HCT116 (cell line): Measurements from ENCODE around the gene EML4. TPM values are rescaled to one million over a fixed set of nuclear protein-coding genes. Genes with fewer than 3 reads are reported as not detected.

Experiments
- ATAC-seq: fragments of 200-7000 bp; cut with Tn5 transposase; 2 replicates; pipeline ENCODE4 v1.9.1; 2020; ENCODE audit warnings: mild to moderate bottlenecking, moderate library complexity
- BruUV-seq: library from RNA; stranded (reverse); fragments of 400-500 nt; replicated peaks from 2 replicates; lab custom pipeline; 2021; lab: Mats Ljungman, UMichigan
- CTCF ChIA-PET: fragments of 300-600 bp; sonication (Branson Sonifier 250); formaldehyde crosslinking; loops from one replicate; lab custom pipeline; 2021; ENCODE audit warnings: antibody characterized with exemption; lab: Charles Lee
- POLR2A ChIA-PET: fragments of 300-600, 350-600 bp; sonication (Branson Sonifier 250); formaldehyde crosslinking; loops from one replicate; lab custom pipeline; 2021; ENCODE audit warnings: antibody characterized with exemption; lab: Charles Lee
- RAD21 ChIA-PET, 2 experiments: fragments of 300-600 bp; sonication (Branson Sonifier 250); formaldehyde crosslinking; loops; one replicate each; lab custom pipeline; 2023; ENCODE audit warnings: low total read pairs in 2 of 2; ENCODE audit not compliant: uncharacterized antibody in 2 of 2, unreplicated experiment in 2 of 2, low non-redundant PET in 1 of 2; lab: Charles Lee
- DNase-seq: peaks from one replicate; pipeline ENCODE4 v3.0.0-alpha.2; 2010; ENCODE audit warnings: low read depth, low spot score
- H2AFZ ChIP-seq: fragments of 200-600 bp; shearing (Covaris generic), sonication (generic); 2 replicates; pipeline ENCODE4 v1.6.1; 2017; ENCODE audit warnings: low read depth, mixed run types, mixed read lengths, antibody characterized with exemption, low read length; ENCODE audit not compliant: poor library complexity, severe bottlenecking
- H3K27ac ChIP-seq: 2 replicates; pipeline ENCODE4 v1.5.1; 2012; ENCODE audit warnings: low read depth, low read length
- H3K27me3 ChIP-seq: fragments of 200-600 bp; sonication (generic); 2 replicates; pipeline ENCODE4 v1.6.1; 2016; ENCODE audit warnings: mixed run types, low read length, mixed read lengths; ENCODE audit not compliant: insufficient read depth
- H3K36me3 ChIP-seq, 2 experiments: fragments of 200-500 bp in 1 of 2; fragments of 200-600 bp in 1 of 2; sonication (Bioruptor generic) in 1 of 2; sonication (generic) in 1 of 2; 2 replicates each; pipeline versions ENCODE4 v1.5.1 to v1.6.1; 2014 to 2016; ENCODE audit warnings: low read length in 2 of 2, inconsistent platforms in 1 of 2, mixed read lengths in 1 of 2, mixed run types in 1 of 2; ENCODE audit not compliant: insufficient read depth in 2 of 2, control insufficient read depth in 1 of 2
- H3K4me1 ChIP-seq, 2 experiments: fragments of 200-600 bp in 1 of 2; sonication (generic) in 1 of 2; 2 replicates each; pipeline versions ENCODE4 v1.5.1 to v1.6.1; 2012 to 2017; ENCODE audit warnings: low read length in 2 of 2, inconsistent platforms in 1 of 2, mild to moderate bottlenecking in 1 of 2, mixed read lengths in 1 of 2, mixed run types in 1 of 2, moderate library complexity in 1 of 2; ENCODE audit not compliant: insufficient read depth in 2 of 2, control insufficient read depth in 1 of 2
- H3K4me2 ChIP-seq: fragments of 200-600 bp; sonication (generic); 2 replicates; pipeline ENCODE4 v1.6.1; 2017; ENCODE audit warnings: mixed run types, low read length, mixed read lengths
- H3K4me3 ChIP-seq, 2 experiments: fragments of 200-600 bp in 1 of 2; sonication (generic) in 1 of 2; replicated peaks in 1 of 2; 2 replicates each; pipeline ENCODE4 v1.5.1; 2011 to 2016; ENCODE audit warnings: low read length in 2 of 2, control low read depth in 1 of 2, low read depth in 1 of 2, mild to moderate bottlenecking in 1 of 2, mixed read lengths in 1 of 2, mixed run types in 1 of 2
- H3K79me2 ChIP-seq: fragments of 200-600 bp; sonication (generic); 2 replicates; pipeline ENCODE4 v1.6.1; 2017; ENCODE audit warnings: mild to moderate bottlenecking, mixed run types, low read length, moderate library complexity, mixed read lengths; ENCODE audit not compliant: insufficient read depth
- H3K9ac ChIP-seq: fragments of 200-600 bp; sonication (generic); 2 replicates; pipeline ENCODE4 v1.6.1; 2016; ENCODE audit warnings: low read length, mixed read lengths
- H3K9me2 ChIP-seq: fragments of 200-600 bp; sonication (generic), shearing (Covaris generic); 2 replicates; pipeline ENCODE4 v1.6.1; 2017; ENCODE audit warnings: mixed run types, mild to moderate bottlenecking, moderate library complexity; ENCODE audit not compliant: insufficient read depth
- H3K9me3 ChIP-seq, 2 experiments: fragments of 200-500 bp in 1 of 2; fragments of 200-600 bp in 1 of 2; sonication (Bioruptor generic) in 1 of 2; sonication (generic) in 1 of 2; 2 replicates each; pipeline ENCODE4 v1.6.1; 2014 to 2017; ENCODE audit warnings: low read length in 2 of 2, mixed read lengths in 2 of 2, inconsistent platforms in 1 of 2, low read depth in 1 of 2, mild to moderate bottlenecking in 1 of 2, mixed run types in 1 of 2, moderate library complexity in 1 of 2; ENCODE audit not compliant: control insufficient read depth in 1 of 2, insufficient read depth in 1 of 2
- H4K20me1 ChIP-seq: fragments of 200-600 bp; sonication (generic), shearing (Covaris generic); 2 replicates; pipeline ENCODE4 v1.6.1; 2017; ENCODE audit warnings: mixed run types, mild to moderate bottlenecking, moderate library complexity; ENCODE audit not compliant: insufficient read depth
- ATF3 ChIP-seq: IDR thresholded peaks from 2 replicates; pipeline ENCODE4 v1.6.1; 2012
- CEBPB ChIP-seq: IDR thresholded peaks from 2 replicates; pipeline ENCODE4 v1.6.1; 2012; ENCODE audit warnings: low read depth
- EGR1 ChIP-seq: IDR thresholded peaks from 2 replicates; pipeline ENCODE4 v1.6.1; 2012; ENCODE audit warnings: low read depth
- ELF1 ChIP-seq: IDR thresholded peaks from 2 replicates; pipeline ENCODE4 v1.6.1; 2012; ENCODE audit warnings: low read depth, borderline replicate concordance
- EZH2phosphoT487 ChIP-seq: fragments of 200-600 bp; IDR thresholded peaks from 2 replicates; pipeline ENCODE4 v1.6.1; 2018; ENCODE audit warnings: antibody characterized with exemption, borderline replicate concordance
- FOSL1 ChIP-seq: IDR thresholded peaks from 2 replicates; pipeline ENCODE4 v1.6.1; 2012; ENCODE audit warnings: low read depth
- JUND ChIP-seq: IDR thresholded peaks from 2 replicates; pipeline ENCODE4 v1.6.1; 2012
- MAX ChIP-seq: IDR thresholded peaks from 2 replicates; pipeline ENCODE4 v1.6.1; 2012
- POLR2A ChIP-seq: IDR thresholded peaks from 2 replicates; pipeline ENCODE4 v1.7.0; 2011; ENCODE audit warnings: borderline replicate concordance; ENCODE audit not compliant: insufficient read depth, insufficient read length; ENCODE audit errors: extremely low read depth
- POLR2AphosphoS5 ChIP-seq: IDR thresholded peaks from 2 replicates; pipeline ENCODE4 v1.6.1; 2011; ENCODE audit warnings: mild to moderate bottlenecking, low read depth, low read length, moderate library complexity
- RAD21 ChIP-seq: IDR thresholded peaks from 2 replicates; pipeline ENCODE4 v1.6.1; 2012; ENCODE audit warnings: low read depth, mild to moderate bottlenecking
- REST ChIP-seq: IDR thresholded peaks from 2 replicates; pipeline ENCODE4 v1.6.1; 2012; ENCODE audit warnings: low read depth
- SIN3A ChIP-seq: IDR thresholded peaks from 2 replicates; pipeline ENCODE4 v1.6.1; 2012; ENCODE audit warnings: low read depth
- SP1 ChIP-seq: IDR thresholded peaks from 2 replicates; pipeline ENCODE4 v1.6.1; 2012; ENCODE audit warnings: low read depth
- SRF ChIP-seq: IDR thresholded peaks from 2 replicates; pipeline ENCODE4 v1.6.1; 2012; ENCODE audit warnings: low read depth
- TCF7L2 ChIP-seq: IDR thresholded peaks from 2 replicates; pipeline ENCODE4 v1.7.0; 2011; ENCODE audit warnings: borderline replicate concordance, inconsistent platforms; ENCODE audit not compliant: insufficient read depth, insufficient read length; ENCODE audit errors: extremely low read depth
- ZBTB33 ChIP-seq: IDR thresholded peaks from 2 replicates; pipeline ENCODE4 v1.6.1; 2011; ENCODE audit warnings: mild to moderate bottlenecking, low read length, moderate library complexity; ENCODE audit not compliant: insufficient replicate concordance; ENCODE audit errors: extremely low read depth
- ZFX ChIP-seq: fragments of 450-650 bp; IDR thresholded peaks from 2 replicates; pipeline ENCODE4 v1.6.1; 2017
- ZNF274 ChIP-seq: fragments of 200-500 bp; sonication (Bioruptor generic); IDR thresholded peaks from 2 replicates; pipeline ENCODE4 v1.6.1; 2014; ENCODE audit warnings: mild to moderate bottlenecking, low read depth, low read length, inconsistent platforms
- intact Hi-C: fragments of 100-400 bp; cut with micrococcal nuclease; formaldehyde crosslinking; loops from 2 replicates; pipeline ENCODE4 v1.10.0; 2022
- total RNA-seq: library from RNA; stranded (reverse); gene quantifications from one replicate; pipeline ENCODE4 v1.2.1, GENCODE V29; 2021; ENCODE audit not compliant: unreplicated experiment

The EML4 gene
- total RNA-seq, 1 experiment from 2014 or later: 53.5 TPM

- no peaks in the 10 kb centered on the region for H3K9me3 ChIP-seq
- ATAC-seq: no peak
- CTCF ChIA-PET: no interaction called here
- no peak overlapping the region for H3K9ac ChIP-seq
- RAD21 ChIA-PET: no interaction called here
- no peaks in the 10 kb centered on the region for H3K4me1 ChIP-seq
- H3K4me2 ChIP-seq: no peak overlapping the region
- POLR2A ChIA-PET: no interaction called here
- BruUV-seq: no TSS peak
- TF ChIP-seq POLR2AphosphoS5 (no peak), EZH2phosphoT487 (no peak), ZFX (no peak), FOSL1 (no peak), ZNF274 (no peak), SRF (no peak), REST (no peak), ZBTB33 (no peak), MAX (no peak), JUND (no peak), RAD21 (no peak), POLR2A (no peak), ELF1 (no peak), SIN3A (no peak), EGR1 (no peak), TCF7L2 (no peak), CEBPB (no peak), ATF3 (no peak), SP1 (no peak)
- no peak overlapping the region for H2AFZ ChIP-seq
- no peaks in the 10 kb centered on the region for H3K79me2 ChIP-seq
- H3K4me3 ChIP-seq: no peak overlapping the region
- no peak overlapping the region for H3K27ac ChIP-seq
- intact Hi-C loops: no loop called here
- H3K27me3 ChIP-seq: no peaks in the 10 kb centered on the region
- H3K9me2 ChIP-seq: no peaks in the 10 kb centered on the region
- H4K20me1 ChIP-seq: no peaks in the 10 kb centered on the region
- no peaks in the 10 kb centered on the region for H3K36me3 ChIP-seq
- no peak for DNase-seq
These were observed 12.4 kb upstream of the EML4 start for GRCh38 chr2:42156721-42157120.
